Smooth muscle cell of the coronary artery (primary cell): ENCODE measurements around the gene PHOSPHO1. TPM values are rescaled to one million over a fixed set of nuclear protein-coding genes. Genes with fewer than 3 reads are reported as not detected.

Experiments used
- total RNA-seq: library from RNA; depleted of rRNA; stranded (reverse); fragments of >200 nt; gene quantifications from 2 replicates; pipeline ENCODE4 v1.2.3, GENCODE V29; 2014; ENCODE audit warnings: low replicate concordance

PHOSPHO1 gene
- total RNA-seq = 0.45 TPM in 1 of 2 replicates, not detected in the other

GRCh38 chr17:49230636-49231562 lies at the start of gene PHOSPHO1:
Gene PHOSPHO1 (minus strand): TSS chr17:49230787. CDS start chr17:49226691, 4,096 bp downstream.

GRCh38 chr17:49210158-49211029 lies 20.2 kb downstream of the PHOSPHO1 start, which contains the start of the genes ABI3 and GNGT2:
Gene ABI3 (plus strand): TSS chr17:49210707. CDS start chr17:49210725, 18 bp downstream.
Gene GNGT2 (minus strand): TSS chr17:49210574. CDS start chr17:49207422, 3,152 bp downstream.

Other genes starting within 250 kb of the PHOSPHO1 start
- gene IGF2BP1, start 233.4 kb downstream of the PHOSPHO1 start, total RNA-seq = 0.12 and 0.15 TPM in 2 replicates
- gene B4GALNT2, start 98.0 kb downstream of the PHOSPHO1 start, total RNA-seq = 0.08 TPM in 1 of 2 replicates, not detected in the other
- gene GNGT2, start 20.2 kb downstream of the PHOSPHO1 start, total RNA-seq = not detected in 2 replicates
- gene ABI3, start 20.1 kb downstream of the PHOSPHO1 start, total RNA-seq = 0.08 and 0.47 TPM in 2 replicates
- gene ZNF652, start 131.5 kb upstream of the PHOSPHO1 start, total RNA-seq = 6.9 and 8.0 TPM in 2 replicates
- gene PHB1, start 184.1 kb upstream of the PHOSPHO1 start, total RNA-seq = 173 and 306 TPM in 2 replicates